H9 (cell line): Measurements from ENCODE around the gene FREM1. TPM values are rescaled to one million over a fixed set of nuclear protein-coding genes. Genes with fewer than 3 reads are reported as not detected.
A peak's percentile ranks its signal among the peaks of the same experiment; 100 is the strongest.
"Not testable (repeated sequence)": the region's sequence is repeated elsewhere in the genome, so short reads cannot be mapped to it uniquely, and the experiment has no call there.

Source experiments
- DNase-seq: peaks from one replicate; pipeline ENCODE4 v3.0.0-alpha.2; 2017
- H2AFZ ChIP-seq: one replicate; pipeline ENCODE4 v1.6.1; 2013; ENCODE audit warnings: mild to moderate bottlenecking, low read length, control low read depth, moderate library complexity
- H2AK5ac ChIP-seq: 2 replicates; pipeline ENCODE4 v1.6.1; 2013; ENCODE audit warnings: low read length, control low read depth, mixed read lengths; ENCODE audit not compliant: insufficient read length
- H2BK120ac ChIP-seq: one replicate; pipeline ENCODE4 v1.6.1; 2013; ENCODE audit warnings: low read depth, mild to moderate bottlenecking, low read length, control low read depth, inconsistent platforms; ENCODE audit not compliant: poor library complexity, severe bottlenecking
- H2BK12ac ChIP-seq: 2 replicates; pipeline ENCODE4 v1.6.1; 2013; ENCODE audit warnings: low read length, control low read depth, mixed read lengths, low read depth; ENCODE audit not compliant: insufficient read length
- H2BK15ac ChIP-seq: 2 replicates; pipeline ENCODE4 v1.6.1; 2013; ENCODE audit warnings: low read depth, low read length, control low read depth
- H2BK20ac ChIP-seq: one replicate; pipeline ENCODE4 v1.6.1; 2013; ENCODE audit warnings: low read depth, mild to moderate bottlenecking, low read length, control low read depth, inconsistent platforms; ENCODE audit not compliant: poor library complexity, severe bottlenecking
- H2BK5ac ChIP-seq: 2 replicates; pipeline ENCODE4 v1.6.1; 2013; ENCODE audit warnings: low read length, control low read depth, mixed read lengths; ENCODE audit not compliant: insufficient read length
- H3K14ac ChIP-seq: 2 replicates; pipeline ENCODE4 v1.6.1; 2013; ENCODE audit warnings: low read length, control low read depth; ENCODE audit not compliant: insufficient read depth
- H3K18ac ChIP-seq: 2 replicates; pipeline ENCODE4 v1.6.1; 2013; ENCODE audit warnings: low read depth, mild to moderate bottlenecking, mixed read lengths, low read length, control low read depth; ENCODE audit not compliant: insufficient read length
- H3K23ac ChIP-seq: 2 replicates; pipeline ENCODE4 v1.6.1; 2013; ENCODE audit warnings: low read length, control low read depth, mixed read lengths, low read depth; ENCODE audit not compliant: insufficient read length
- H3K23me2 ChIP-seq: 2 replicates; pipeline ENCODE4 v1.6.1; 2013; ENCODE audit warnings: low read depth, mild to moderate bottlenecking, mixed read lengths, low read length, control low read depth; ENCODE audit not compliant: insufficient read length, poor library complexity, severe bottlenecking
- H3K27ac ChIP-seq: 2 replicates; pipeline ENCODE4 v1.5.1; 2013; ENCODE audit warnings: low read length, control low read depth, mixed read lengths, low read depth; ENCODE audit not compliant: insufficient read length
- H3K27me3 ChIP-seq: 2 replicates; pipeline ENCODE4 v1.6.1; 2013; ENCODE audit warnings: low read length, control low read depth, inconsistent platforms; ENCODE audit not compliant: insufficient read depth
- H3K4ac ChIP-seq: 2 replicates; pipeline ENCODE4 v1.6.1; 2013; ENCODE audit warnings: low read depth, mild to moderate bottlenecking, control low read depth, inconsistent platforms, low read length, moderate library complexity
- H3K4me1 ChIP-seq: 2 replicates; pipeline ENCODE4 v1.6.1; 2013; ENCODE audit warnings: low read length, control low read depth, inconsistent platforms; ENCODE audit not compliant: insufficient read depth
- H3K4me2 ChIP-seq: 2 replicates; pipeline ENCODE4 v1.6.1; 2013; ENCODE audit warnings: low read length, control low read depth, mixed read lengths; ENCODE audit not compliant: insufficient read length, insufficient read depth
- H3K56ac ChIP-seq: 2 replicates; pipeline ENCODE4 v1.6.1; 2013; ENCODE audit warnings: low read depth, mild to moderate bottlenecking, mixed read lengths, low read length, control low read depth; ENCODE audit not compliant: insufficient read length
- H3K79me1 ChIP-seq: 2 replicates; pipeline ENCODE4 v1.6.1; 2013; ENCODE audit warnings: low read depth, mild to moderate bottlenecking, moderate library complexity, low read length, control low read depth, inconsistent platforms; ENCODE audit not compliant: insufficient read depth, poor library complexity, severe bottlenecking
- H3K79me2 ChIP-seq: 2 replicates; pipeline ENCODE4 v1.6.1; 2013; ENCODE audit warnings: low read length, control low read depth, inconsistent platforms; ENCODE audit not compliant: insufficient read depth
- H3K9ac ChIP-seq: 2 replicates; pipeline ENCODE4 v1.6.1; 2013; ENCODE audit warnings: low read length, control low read depth, mixed read lengths; ENCODE audit not compliant: insufficient read length; ENCODE audit errors: extremely low read depth
- H3K9me3 ChIP-seq: one replicate; pipeline ENCODE4 v1.6.1; 2013; ENCODE audit warnings: low read depth, low read length, inconsistent platforms; ENCODE audit not compliant: control insufficient read depth
- H3T11ph ChIP-seq: one replicate; pipeline ENCODE4 v1.6.1; 2013; ENCODE audit warnings: mild to moderate bottlenecking, low read length, control low read depth, inconsistent platforms
- H4K20me1 ChIP-seq: one replicate; pipeline ENCODE4 v1.6.1; 2013; ENCODE audit not compliant: control insufficient read depth, insufficient read length, insufficient read depth
- H4K5ac ChIP-seq: 2 replicates; pipeline ENCODE4 v1.6.1; 2013; ENCODE audit warnings: low read depth, mild to moderate bottlenecking, mixed read lengths, low read length, control low read depth; ENCODE audit not compliant: insufficient read length
- H4K8ac ChIP-seq: replicated peaks from 2 replicates; pipeline ENCODE4 v1.6.1; 2013; ENCODE audit warnings: low read length, control low read depth, mixed read lengths, low read depth; ENCODE audit not compliant: insufficient read length
- H4K91ac ChIP-seq: 2 replicates; pipeline ENCODE4 v1.6.1; 2013; ENCODE audit warnings: low read depth, mild to moderate bottlenecking, moderate library complexity, mixed read lengths, low read length, control low read depth; ENCODE audit not compliant: insufficient read length
- H3K27ac Mint-ChIP-seq, 3 experiments: 2 replicates in 2 of 3; 3 replicates in 1 of 3; pipeline ENCODE4 v1.8.0; 2020 to 2021; ENCODE audit warnings: mixed read lengths in 3 of 3, mild to moderate bottlenecking in 1 of 3, moderate library complexity in 1 of 3
- H3K27me3 Mint-ChIP-seq: 2 replicates; pipeline ENCODE4 v1.8.0; 2021; ENCODE audit warnings: low read depth, mild to moderate bottlenecking, moderate library complexity, mixed read lengths
- H3K36me3 Mint-ChIP-seq, 3 experiments: 2 replicates in 2 of 3; 3 replicates in 1 of 3; pipeline ENCODE4 v1.8.0; 2020 to 2021; ENCODE audit warnings: low read depth in 3 of 3, mixed read lengths in 3 of 3; ENCODE audit not compliant: insufficient read depth in 1 of 3
- H3K4me1 Mint-ChIP-seq, 2 experiments: 2 replicates each; pipeline ENCODE4 v1.8.0; 2020; ENCODE audit warnings: mixed read lengths in 2 of 2
- H3K4me3 Mint-ChIP-seq, 2 experiments: 2 replicates in 1 of 2; 3 replicates in 1 of 2; pipeline ENCODE4 v1.8.0; 2020 to 2021; ENCODE audit warnings: mild to moderate bottlenecking in 2 of 2, mixed read lengths in 2 of 2, moderate library complexity in 1 of 2
- H3K9me3 Mint-ChIP-seq, 2 experiments: 2 replicates in 1 of 2; 3 replicates in 1 of 2; pipeline ENCODE4 v1.8.0; 2020; ENCODE audit warnings: mild to moderate bottlenecking in 2 of 2, mixed read lengths in 2 of 2, moderate library complexity in 1 of 2
- CTCF ChIP-seq: fragments of 200-600 bp; sonication (generic); conservative IDR thresholded peaks from 3 replicates; pipeline ENCODE4 v1.8.0; 2021; ENCODE audit warnings: antibody characterized with exemption, mild to moderate bottlenecking
- WGBS: extraction: QIAGEN DNeasy Blood & Tissue Kit; methylation state at CpG from one replicate; pipeline ENCODE4 v1.1.7; 2013; ENCODE audit warnings: missing lambda C conversion rate, low lambda C conversion rate, mixed read lengths; ENCODE audit not compliant: insufficient read length; ENCODE audit errors: extremely low coverage; 5-methylcytosine and 5-hydroxymethylcytosine counted together
- total RNA-seq: library from RNA; stranded (reverse); gene quantifications from 2 replicates; pipeline ENCODE4 v1.2.1, GENCODE V29; 2021

The FREM1 gene
- total RNA-seq, 1 experiment from 2014 or later: 0.44 TPM

- Histone ChIP-seq H2BK20ac (no peak overlapping the region), H3K79me2 (no peaks in the 10 kb centered on the region), H3K9ac (no peak overlapping the region), H3K56ac (no peak overlapping the region), H3K18ac (no peak overlapping the region), H3K27me3 (no peaks in the 10 kb centered on the region), H3K23ac (no peak overlapping the region), H3K79me1 (no peaks in the 10 kb centered on the region), H3K4me1 (no peaks in the 10 kb centered on the region), H3K4ac (no peak overlapping the region), H2AK5ac (no peak overlapping the region), H3K4me2 (no peak overlapping the region), H2BK120ac (no peak overlapping the region), H4K5ac (no peak overlapping the region), H2AFZ (no peak overlapping the region), H2BK12ac (no peak overlapping the region), H2BK15ac (no peak overlapping the region), H3T11ph (no peak overlapping the region), H4K8ac (no peak overlapping the region), H3K9me3 (no peaks in the 10 kb centered on the region), H4K20me1 (no peaks in the 10 kb centered on the region), H3K23me2 (no peaks in the 10 kb centered on the region), H3K27ac (no peak overlapping the region), H3K14ac (no peak overlapping the region), H4K91ac (no peak overlapping the region), H2BK5ac (no peak overlapping the region)
- no peaks in the 10 kb centered on the region for H3K4me1 Mint-ChIP-seq
- no peak for DNase-seq
- no peak overlapping the region for H3K4me3 Mint-ChIP-seq
- H3K9me3 Mint-ChIP-seq: no peaks in the 10 kb centered on the region
- no CpG with 5 or more reads among the region's 2 CpGs for WGBS
- H3K36me3 Mint-ChIP-seq: no peaks in the 10 kb centered on the region
- no peak for TF ChIP-seq CTCF
- H3K27ac Mint-ChIP-seq: 0 out of 7 replicates have a peak overlapping the region, but pooled peaks of 1 of the 3 experiments have one; percentile 11
- no peaks in the 10 kb centered on the region for H3K27me3 Mint-ChIP-seq
Measured at GRCh38 chr9:14923701-14924100, 13.5 kb upstream of the FREM1 start.

GRCh38 chr9:14920805-14921204, 10.6 kb upstream of the FREM1 start:
- not testable (repeated sequence) for H3K4ac ChIP-seq, H3K27ac ChIP-seq, H4K5ac ChIP-seq, H3K4me2 ChIP-seq, H3K36me3 Mint-ChIP-seq, H3K56ac ChIP-seq, H3K4me1 Mint-ChIP-seq, H3K4me3 Mint-ChIP-seq, H3K9ac ChIP-seq, H3K23me2 ChIP-seq, H4K91ac ChIP-seq, H2BK20ac ChIP-seq, H3K4me1 ChIP-seq, H3K27me3 Mint-ChIP-seq, H4K20me1 ChIP-seq, H3K9me3 Mint-ChIP-seq, H2BK12ac ChIP-seq, H3K9me3 ChIP-seq, H3K27me3 ChIP-seq, H3K14ac ChIP-seq, DNase-seq, H2AK5ac ChIP-seq, H3K79me2 ChIP-seq, H3T11ph ChIP-seq, H3K23ac ChIP-seq, H2BK15ac ChIP-seq, H3K79me1 ChIP-seq, H3K27ac Mint-ChIP-seq, H4K8ac ChIP-seq, H3K18ac ChIP-seq, H2BK5ac ChIP-seq, H2BK120ac ChIP-seq, H2AFZ ChIP-seq
- WGBS: no CpG with 5 or more reads among the region's 3 CpGs
